T-helper 17 cell (primary cell): ENCODE measurements around the gene GLIPR1. TPM values are rescaled to one million over a fixed set of nuclear protein-coding genes. Genes with fewer than 3 reads are reported as not detected.
"Not testable (repeated sequence)": the region's sequence is repeated elsewhere in the genome, so short reads cannot be mapped to it uniquely, and the experiment has no call there.

Experiments used
- ATAC-seq: fragments of 150-1000 bp; cut with Tn5 transposase; 2 replicates; pipeline ENCODE4 v1.10.0; 2021; ENCODE audit warnings: mild to moderate bottlenecking, moderate library complexity
- DNase-seq, 3 donors: peaks; one replicate each; pipeline versions ENCODE4 v3.0.0 to v3.0.0-alpha.2; 2020 to 2021
- H3K9me3 ChIP-seq: one replicate; pipeline ENCODE4 v1.7.0; 2013; ENCODE audit warnings: low read length, mild to moderate bottlenecking; ENCODE audit not compliant: control insufficient read depth, poor library complexity, severe bottlenecking
- H3K27ac Mint-ChIP-seq: one replicate; pipeline ENCODE4 v1.8.0; 2022; ENCODE audit warnings: mild to moderate bottlenecking, moderate library complexity, mixed read lengths
- H3K27me3 Mint-ChIP-seq: one replicate; pipeline ENCODE4 v1.8.0; 2022; ENCODE audit warnings: mixed read lengths
- H3K36me3 Mint-ChIP-seq: one replicate; pipeline ENCODE4 v1.8.0; 2022; ENCODE audit warnings: low read depth, mixed read lengths
- H3K4me1 Mint-ChIP-seq: one replicate; pipeline ENCODE4 v1.8.0; 2022; ENCODE audit warnings: mild to moderate bottlenecking, mixed read lengths
- H3K4me3 Mint-ChIP-seq: one replicate; pipeline ENCODE4 v1.8.0; 2022; ENCODE audit warnings: mild to moderate bottlenecking, moderate library complexity, mixed read lengths
- total RNA-seq, 4 donors: library from RNA in 2 of 4; stranded (reverse) in 2 of 4; gene quantifications; one replicate each; pipeline ENCODE4 v1.2.3 and lab custom pipeline; 2022 to 2026

Gene GLIPR1
- total RNA-seq, 2 donors from 2014 or later, result 104 to 105 TPM

GRCh38 chr12:75481013-75481705 lies 604 bp downstream of the GLIPR1 start:
- peak overlapping the region; percentile 77 for H3K4me3 Mint-ChIP-seq
- H3K9me3 ChIP-seq, result no peaks in the 10 kb centered on the region
- H3K4me1 Mint-ChIP-seq, result peaks cover 61% of the 10 kb centered on the region
- ATAC-seq (peak; percentile 9), DNase-seq (no peak)
- peaks cover 16% of the 10 kb centered on the region for H3K36me3 Mint-ChIP-seq
- H3K27ac Mint-ChIP-seq, result peak overlapping the region; percentile 92
- no peaks in the 10 kb centered on the region for H3K27me3 Mint-ChIP-seq

GRCh38 chr12:75481774-75482173 lies 1.2 kb downstream of the GLIPR1 start:
- H3K27me3 Mint-ChIP-seq, result no peaks in the 10 kb centered on the region
- H3K27ac Mint-ChIP-seq, result peak overlapping the region; percentile 92
- peak overlapping the region; percentile 77 for H3K4me3 Mint-ChIP-seq
- no peaks in the 10 kb centered on the region for H3K9me3 ChIP-seq
- peaks cover 18% of the 10 kb centered on the region for H3K36me3 Mint-ChIP-seq
- no peak for ATAC-seq
- no peak for DNase-seq
- H3K4me1 Mint-ChIP-seq, result peaks cover 65% of the 10 kb centered on the region

- DNase-seq (no peak), ATAC-seq (peak; percentile 16)
- Mint-ChIP-seq H3K4me1 (peaks cover 65% of the 10 kb centered on the region), H3K27me3 (no peaks in the 10 kb centered on the region), H3K36me3 (peaks cover 18% of the 10 kb centered on the region), H3K27ac (peak overlapping the region; percentile 92), H3K4me3 (peak overlapping the region; percentile 77)
- no peaks in the 10 kb centered on the region for H3K9me3 ChIP-seq
Measured at GRCh38 chr12:75482646-75483045, 2.1 kb downstream of the GLIPR1 start.

GRCh38 chr12:75483431-75483830 lies 2.9 kb downstream of the GLIPR1 start:
- peaks cover 63% of the 10 kb centered on the region for H3K4me1 Mint-ChIP-seq
- no peaks in the 10 kb centered on the region for H3K9me3 ChIP-seq
- H3K4me3 Mint-ChIP-seq, result peak overlapping the region; percentile 77
- H3K36me3 Mint-ChIP-seq, result peaks cover 18% of the 10 kb centered on the region
- ATAC-seq (no peak), DNase-seq (no peak)
- H3K27ac Mint-ChIP-seq, result peak overlapping the region; percentile 92
- H3K27me3 Mint-ChIP-seq, result no peaks in the 10 kb centered on the region

DNA sequence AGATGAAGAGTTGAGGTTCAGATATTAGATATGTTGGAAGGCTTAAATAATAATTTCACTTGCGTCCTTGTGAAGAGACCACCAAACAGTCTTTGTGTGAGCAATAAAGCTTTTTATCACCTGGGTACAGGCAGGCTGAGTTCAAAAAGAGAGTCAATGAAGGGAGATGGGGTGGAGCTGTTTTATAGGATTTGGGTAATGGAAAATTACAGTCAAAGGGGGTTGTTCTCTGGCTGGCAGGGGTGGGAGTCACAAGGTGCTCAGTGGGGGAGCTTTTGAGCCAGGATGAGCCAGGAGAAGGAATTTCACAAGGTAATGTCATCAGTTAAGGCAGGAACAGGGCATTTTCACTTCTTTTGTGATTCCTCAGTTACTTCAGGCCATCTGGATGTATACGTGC lies 3.9 kb downstream of the GLIPR1 start:
- not testable (repeated sequence) for DNase-seq, ATAC-seq, H3K9me3 ChIP-seq, H3K27me3 Mint-ChIP-seq
- Mint-ChIP-seq H3K27ac (peak overlapping the region; percentile 92), H3K4me1 (peaks cover 63% of the 10 kb centered on the region), H3K4me3 (peak overlapping the region; percentile 77), H3K36me3 (peaks cover 23% of the 10 kb centered on the region)

- Mint-ChIP-seq H3K27ac (no peak overlapping the region), H3K36me3 (peaks cover 23% of the 10 kb centered on the region)
- no peak for ATAC-seq
Measured at GRCh38 chr12:75487308-75487707, 6.8 kb downstream of the GLIPR1 start.

DNA sequence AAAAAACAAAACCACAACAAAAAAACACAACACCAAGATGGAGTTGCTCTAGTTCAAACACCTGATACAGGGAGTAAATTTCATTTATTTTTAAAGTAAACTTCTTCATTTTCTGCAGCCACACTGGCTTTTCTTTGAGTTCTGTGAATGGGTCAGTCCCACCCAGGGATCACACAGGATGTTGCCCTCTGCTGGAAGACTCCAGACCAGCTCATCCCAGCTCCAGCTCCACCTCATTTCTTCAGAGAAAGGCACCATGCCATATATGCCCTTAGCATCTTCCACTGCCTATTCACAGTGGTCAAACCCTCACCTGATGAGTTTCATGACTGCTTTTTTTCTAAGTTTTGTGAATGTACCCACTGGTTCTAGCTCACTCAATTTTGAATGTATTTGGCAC lies 8.0 kb downstream of the GLIPR1 start:
- DNase-seq (no peak), ATAC-seq (peak; percentile 35)
- Mint-ChIP-seq H3K36me3 (peaks cover 19% of the 10 kb centered on the region), H3K4me3 (peak overlapping the region; percentile 56), H3K27ac (peak overlapping the region; percentile 93), H3K4me1 (peaks cover 45% of the 10 kb centered on the region), H3K27me3 (no peaks in the 10 kb centered on the region)
- no peaks in the 10 kb centered on the region for H3K9me3 ChIP-seq

More at GRCh38 chr12:75487308-75487707, 6.8 kb downstream of the GLIPR1 start:
- no peaks in the 10 kb centered on the region for H3K27me3 Mint-ChIP-seq
- no peak for DNase-seq
- peaks cover 52% of the 10 kb centered on the region for H3K4me1 Mint-ChIP-seq
- peak overlapping the region; percentile 64 for H3K4me3 Mint-ChIP-seq
- no peaks in the 10 kb centered on the region for H3K9me3 ChIP-seq

- H3K9me3 ChIP-seq, result no peaks in the 10 kb centered on the region
- Mint-ChIP-seq H3K36me3 (peaks cover 19% of the 10 kb centered on the region), H3K4me3 (peak overlapping the region; percentile 62), H3K4me1 (peaks cover 45% of the 10 kb centered on the region), H3K27me3 (no peaks in the 10 kb centered on the region), H3K27ac (peak overlapping the region; percentile 93)
- DNase-seq (no peak), ATAC-seq (no peak)
Measured at GRCh38 chr12:75489187-75489586, 8.6 kb downstream of the GLIPR1 start.

DNA sequence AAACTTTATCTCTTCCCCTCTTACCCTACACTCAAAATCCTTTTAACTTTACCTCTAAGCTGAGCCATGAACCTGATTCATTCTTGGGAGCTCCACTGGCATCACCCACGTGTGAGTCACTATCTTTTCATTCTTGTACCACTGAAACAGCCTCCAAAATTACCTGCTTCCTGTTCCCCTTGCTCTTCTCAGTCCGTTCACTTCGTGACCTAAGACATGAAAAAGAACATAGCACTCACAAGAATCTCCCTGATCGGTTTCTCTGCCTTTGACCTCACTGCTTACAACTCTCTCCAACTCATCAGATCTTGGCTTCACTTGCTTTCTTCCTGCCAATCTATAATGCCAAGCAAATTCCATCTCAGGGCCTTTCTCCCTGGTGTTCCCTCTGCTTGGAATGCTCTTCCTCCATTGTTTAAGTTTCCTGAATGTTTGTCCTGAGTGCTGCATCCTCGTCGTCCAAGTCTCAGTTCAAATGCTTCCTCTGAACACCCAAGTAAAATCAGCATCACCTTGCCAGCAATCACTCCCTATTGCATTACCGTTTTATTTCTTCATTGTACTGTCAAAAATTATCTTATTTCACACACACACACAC lies 9.2 kb downstream of the GLIPR1 start:
- H3K9me3 ChIP-seq, result no peaks in the 10 kb centered on the region
- DNase-seq (no peak), ATAC-seq (peak; percentile 65)
- Mint-ChIP-seq H3K27ac (peak overlapping the region; percentile 93), H3K27me3 (no peaks in the 10 kb centered on the region), H3K36me3 (peaks cover 19% of the 10 kb centered on the region), H3K4me3 (peak overlapping the region; percentile 62), H3K4me1 (peaks cover 41% of the 10 kb centered on the region)

DNA sequence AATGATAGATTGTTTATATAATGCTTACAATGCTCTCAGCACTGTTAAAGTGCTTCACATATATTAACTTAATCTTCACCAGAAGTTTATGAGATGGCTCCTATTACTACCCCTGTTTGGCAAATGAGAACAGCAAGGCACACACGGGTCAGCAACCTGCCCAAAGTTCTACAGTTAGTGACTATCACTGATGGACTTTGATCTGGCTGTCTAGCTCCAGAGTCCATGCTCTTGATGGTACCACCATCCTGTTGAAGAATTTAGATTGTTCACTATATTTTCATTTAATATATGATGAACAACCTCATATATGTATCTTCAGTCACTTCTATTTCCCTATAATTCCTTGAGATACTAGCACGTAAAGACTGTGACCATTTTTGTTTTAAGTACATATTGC lies 10.6 kb downstream of the GLIPR1 start:
- DNase-seq (no peak), ATAC-seq (no peak)
- Mint-ChIP-seq H3K27ac (peak overlapping the region; percentile 49), H3K4me3 (no peak overlapping the region), H3K27me3 (no peaks in the 10 kb centered on the region), H3K4me1 (peaks cover 34% of the 10 kb centered on the region), H3K36me3 (peaks cover 13% of the 10 kb centered on the region)
- no peaks in the 10 kb centered on the region for H3K9me3 ChIP-seq

DNA sequence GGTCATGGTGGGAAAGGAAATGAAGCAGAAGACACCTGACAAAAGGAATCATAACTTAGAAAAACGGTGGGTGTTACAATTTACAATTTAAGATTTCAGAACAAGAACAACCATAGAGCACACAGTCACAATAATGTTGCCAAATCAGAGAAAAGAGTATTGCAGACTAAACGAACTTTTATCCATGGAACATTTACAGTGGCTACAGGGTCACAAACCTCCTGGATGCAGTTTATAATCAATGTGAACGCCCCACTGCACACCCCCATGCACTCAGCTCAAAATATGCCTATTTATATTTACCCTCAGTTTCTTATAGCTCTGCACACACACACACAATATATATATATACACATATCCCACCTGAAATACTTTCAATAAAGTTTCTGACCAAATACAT lies 22.9 kb downstream of the GLIPR1 start:
- no peak overlapping the region for H3K27ac Mint-ChIP-seq
- DNase-seq, result no peak
- H3K36me3 Mint-ChIP-seq, result peaks cover 6% of the 10 kb centered on the region

GRCh38 chr12:75503866-75504265 lies 23.3 kb downstream of the GLIPR1 start:
- H3K9me3 ChIP-seq, result no peaks in the 10 kb centered on the region
- Mint-ChIP-seq H3K27me3 (no peaks in the 10 kb centered on the region), H3K36me3 (peaks cover 4% of the 10 kb centered on the region), H3K4me1 (peaks cover 10% of the 10 kb centered on the region), H3K27ac (no peak overlapping the region), H3K4me3 (no peak overlapping the region)
- ATAC-seq (no peak), DNase-seq (no peak)

More for the DNA sequence above, 22.9 kb downstream of the GLIPR1 start:
- H3K27me3 Mint-ChIP-seq, result no peaks in the 10 kb centered on the region
- H3K9me3 ChIP-seq, result no peaks in the 10 kb centered on the region
- H3K4me3 Mint-ChIP-seq, result no peak overlapping the region
- H3K4me1 Mint-ChIP-seq, result peaks cover 9% of the 10 kb centered on the region
- ATAC-seq, result no peak

- H3K4me3 Mint-ChIP-seq, result peak overlapping the region; percentile 19
- peaks cover 21% of the 10 kb centered on the region for H3K4me1 Mint-ChIP-seq
- DNase-seq, result no peak
- peak; percentile 60 for ATAC-seq
- H3K9me3 ChIP-seq, result no peaks in the 10 kb centered on the region
- peaks cover 4% of the 10 kb centered on the region for H3K36me3 Mint-ChIP-seq
- H3K27me3 Mint-ChIP-seq, result no peaks in the 10 kb centered on the region
- no peak overlapping the region for H3K27ac Mint-ChIP-seq
Measured at GRCh38 chr12:75505706-75506312, 25.3 kb downstream of the GLIPR1 start.
